CD8-positive, alpha-beta memory T cell (primary cell): ENCODE measurements around the gene GNLY. TPM values are rescaled to one million over a fixed set of nuclear protein-coding genes. Genes with fewer than 3 reads are reported as not detected.

Experiments used
- CTCF ChIA-PET: fragments of 350-600 bp; sonication (Branson Sonifier 250); formaldehyde crosslinking; loops from one replicate; lab custom pipeline; 2021; ENCODE audit warnings: antibody characterized with exemption; lab: Charles Lee
- POLR2A ChIA-PET: fragments of 350-600 bp; sonication (Branson Sonifier 250); formaldehyde crosslinking; loops from one replicate; lab custom pipeline; 2021; ENCODE audit warnings: antibody characterized with exemption; lab: Charles Lee
- DNase-seq, 5 donors: peaks; one replicate each; pipeline versions ENCODE4 v3.0.0 to v3.0.0-alpha.2; 2020 to 2022; ENCODE audit warnings: mixed read lengths in 1 of 5
- H3K27ac ChIP-seq: one replicate; pipeline ENCODE4 v1.7.0; 2013; ENCODE audit warnings: low read depth, mild to moderate bottlenecking, low read length, moderate library complexity
- H3K27me3 ChIP-seq: 2 replicates; pipeline ENCODE4 v1.7.0; 2013; ENCODE audit warnings: low read length, mild to moderate bottlenecking; ENCODE audit not compliant: insufficient read depth, poor library complexity, severe bottlenecking
- H3K36me3 ChIP-seq: 2 replicates; pipeline ENCODE4 v1.7.0; 2013; ENCODE audit warnings: mild to moderate bottlenecking, low read length, moderate library complexity; ENCODE audit not compliant: insufficient read depth
- H3K4me1 ChIP-seq: 2 replicates; pipeline ENCODE4 v1.7.0; 2013; ENCODE audit warnings: mild to moderate bottlenecking, low read length, moderate library complexity; ENCODE audit not compliant: insufficient read depth
- H3K4me3 ChIP-seq: 2 replicates; pipeline ENCODE4 v1.7.0; 2013; ENCODE audit warnings: mild to moderate bottlenecking, low read length
- H3K9me3 ChIP-seq: 2 replicates; pipeline ENCODE4 v1.7.0; 2013; ENCODE audit warnings: mild to moderate bottlenecking, low read length
- H3K27ac Mint-ChIP-seq, 8 donors: one replicate each; pipeline ENCODE4 v1.8.0; 2020 to 2021; ENCODE audit warnings: mixed read lengths in 8 of 8, mild to moderate bottlenecking in 6 of 8, inconsistent platforms in 3 of 8, moderate library complexity in 3 of 8
- H3K27me3 Mint-ChIP-seq, 2 donors: one replicate each; pipeline ENCODE4 v1.8.0; 2020 to 2021; ENCODE audit warnings: mixed read lengths in 2 of 2, mild to moderate bottlenecking in 1 of 2, moderate library complexity in 1 of 2
- H3K36me3 Mint-ChIP-seq, 3 donors: one replicate each; pipeline ENCODE4 v1.8.0; 2020 to 2021; ENCODE audit warnings: mixed read lengths in 3 of 3, inconsistent platforms in 1 of 3, mild to moderate bottlenecking in 1 of 3
- H3K4me1 Mint-ChIP-seq, 3 donors: one replicate each; pipeline ENCODE4 v1.8.0; 2020 to 2021; ENCODE audit warnings: mixed read lengths in 3 of 3, inconsistent platforms in 1 of 3, mild to moderate bottlenecking in 1 of 3
- H3K4me3 Mint-ChIP-seq, 7 donors: one replicate each; pipeline ENCODE4 v1.8.0; 2020 to 2021; ENCODE audit warnings: mixed read lengths in 7 of 7, mild to moderate bottlenecking in 6 of 7, moderate library complexity in 4 of 7, inconsistent platforms in 2 of 7
- H3K9me3 Mint-ChIP-seq, 5 donors: one replicate each; pipeline ENCODE4 v1.8.0; 2020 to 2022; ENCODE audit warnings: mixed read lengths in 5 of 5, mild to moderate bottlenecking in 3 of 5, moderate library complexity in 2 of 5, inconsistent platforms in 1 of 5
- polyA plus RNA-seq: library from polyadenylated mRNA; unstranded; fragments of 300-500 nt; fragmentation: Illumina TruSeq; gene quantifications from one replicate; pipeline ENCODE4 v1.2.3, GENCODE V29; 2021
- total RNA-seq, 2 experiments: library from RNA; stranded (reverse); gene quantifications; one replicate each; pipeline ENCODE4 v1.2.3, GENCODE V29; 2021

Gene GNLY
- total and polyA plus RNA-seq, 3 experiments from 2014 or later, result 7.7 to 953 (median 9.0) TPM

DNA sequence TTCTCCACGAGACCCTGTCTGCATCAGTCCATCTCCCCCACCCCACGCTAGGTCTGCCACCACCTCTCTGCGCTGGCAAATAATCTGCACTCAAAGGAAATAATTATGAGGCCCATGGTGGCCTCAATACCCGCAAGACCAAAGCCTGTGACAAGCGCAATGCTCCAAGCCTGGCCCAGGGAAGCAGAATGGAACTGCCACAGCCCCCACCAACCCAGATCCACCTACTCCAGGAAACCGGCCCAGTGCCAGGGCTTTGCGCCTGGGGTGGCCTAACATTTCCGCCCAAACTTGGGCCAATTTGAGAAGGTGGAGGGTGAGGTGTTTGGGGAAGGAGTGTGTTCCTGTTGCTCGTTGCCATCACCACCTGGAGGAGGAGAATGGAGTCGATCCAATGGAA is 33.6 kb downstream of the GNLY start:
- H3K36me3 ChIP-seq, result no peaks in the 10 kb centered on the region
- H3K27me3 ChIP-seq, result peaks cover 6% of the 10 kb centered on the region
- POLR2A ChIA-PET, result no interaction called here
- H3K4me3 Mint-ChIP-seq, result no peak overlapping the region
- H3K27me3 Mint-ChIP-seq, result peaks cover 17 to 19% of the 10 kb centered on the region in 2 donors
- CTCF ChIA-PET, result no interaction called here
- no peaks in the 10 kb centered on the region for H3K9me3 Mint-ChIP-seq
- peaks cover 8% of the 10 kb centered on the region for H3K4me1 ChIP-seq
- no peak for DNase-seq
- peaks cover 0 to 11% (median 0%) of the 10 kb centered on the region in 3 donors for H3K4me1 Mint-ChIP-seq
- H3K36me3 Mint-ChIP-seq, result no peaks in the 10 kb centered on the region
- H3K27ac ChIP-seq, result no peak overlapping the region
- H3K27ac Mint-ChIP-seq, result no peak overlapping the region
- H3K9me3 ChIP-seq, result no peaks in the 10 kb centered on the region
- no peak overlapping the region for H3K4me3 ChIP-seq

DNA sequence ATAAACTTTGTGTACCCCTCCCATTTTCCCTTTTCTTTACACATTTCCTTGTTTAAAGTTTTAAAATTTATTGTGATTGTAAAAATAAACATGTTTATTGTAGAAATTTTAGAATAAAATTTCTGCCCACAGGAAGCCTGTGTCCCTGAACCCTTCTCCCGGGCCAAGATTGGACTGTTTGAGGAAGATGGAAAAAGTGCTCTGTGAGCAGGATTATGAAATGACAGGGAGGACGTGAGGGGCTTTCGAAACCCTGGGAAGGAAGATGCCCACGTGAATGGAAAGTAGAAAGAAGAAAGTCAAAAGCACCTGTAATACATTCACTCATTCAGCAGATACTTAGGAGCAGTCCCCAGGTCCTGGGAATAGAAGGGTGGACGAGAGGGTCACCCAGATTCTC is 34.2 kb downstream of the GNLY start:
- CTCF ChIA-PET, result interaction anchor here (0.6 to 2.4 kb wide), 19 partner anchors 8 to 467 kb away, joined by 3 to 23 read pairs (median 4); partner anchors contain the start of gene IMMT
- peaks cover 8% of the 10 kb centered on the region for H3K4me1 ChIP-seq
- no peak overlapping the region for H3K27ac ChIP-seq
- Mint-ChIP-seq H3K36me3 (no peaks in the 10 kb centered on the region), H3K27me3 (peaks cover 18 to 19% of the 10 kb centered on the region in 2 donors), H3K4me1 (peaks cover 0 to 11% (median 0%) of the 10 kb centered on the region in 3 donors), H3K9me3 (no peaks in the 10 kb centered on the region), H3K4me3 (no peak overlapping the region), H3K27ac (no peak overlapping the region)
- POLR2A ChIA-PET, result no interaction called here
- no peaks in the 10 kb centered on the region for H3K36me3 ChIP-seq
- H3K27me3 ChIP-seq, result peaks cover 6% of the 10 kb centered on the region
- no peaks in the 10 kb centered on the region for H3K9me3 ChIP-seq
- no peak for DNase-seq
- no peak overlapping the region for H3K4me3 ChIP-seq

GRCh38 chr2:85728883-85729824 is 35.0 kb downstream of the GNLY start:
- Mint-ChIP-seq H3K9me3 (no peaks in the 10 kb centered on the region), H3K4me1 (peaks cover 0 to 11% (median 0%) of the 10 kb centered on the region in 3 donors), H3K36me3 (no peaks in the 10 kb centered on the region), H3K27me3 (peaks cover 18 to 19% of the 10 kb centered on the region in 2 donors), H3K27ac (peak overlapping the region in 1 of 8 donors; percentile 56), H3K4me3 (no peak overlapping the region)
- peak; percentile 48 to 69 (median 60) for DNase-seq
- no peak overlapping the region for H3K27ac ChIP-seq
- no peaks in the 10 kb centered on the region for H3K9me3 ChIP-seq
- H3K4me1 ChIP-seq, result peaks cover 8% of the 10 kb centered on the region
- peaks cover 6% of the 10 kb centered on the region for H3K27me3 ChIP-seq
- H3K36me3 ChIP-seq, result no peaks in the 10 kb centered on the region
- CTCF ChIA-PET, result interaction anchor here (0.6 to 2.4 kb wide), 21 partner anchors 9 to 466 kb away, joined by 3 to 23 read pairs (median 4); partner anchors contain the start of gene IMMT
- H3K4me3 ChIP-seq, result no peak overlapping the region
- POLR2A ChIA-PET, result no interaction called here

- POLR2A ChIA-PET, result no interaction called here
- DNase-seq, result no peak
- Histone ChIP-seq H3K4me1 (peaks cover 8% of the 10 kb centered on the region), H3K9me3 (no peaks in the 10 kb centered on the region), H3K27ac (no peak overlapping the region), H3K4me3 (no peak overlapping the region), H3K36me3 (no peaks in the 10 kb centered on the region), H3K27me3 (peaks cover 6% of the 10 kb centered on the region)
- Mint-ChIP-seq H3K27ac (peak overlapping the region in 2 of 8 donors; percentile 56 to 74), H3K4me3 (no peak overlapping the region), H3K4me1 (peaks cover 0 to 11% (median 0%) of the 10 kb centered on the region in 3 donors), H3K27me3 (peaks cover 18 to 23% of the 10 kb centered on the region in 2 donors), H3K36me3 (no peaks in the 10 kb centered on the region), H3K9me3 (no peaks in the 10 kb centered on the region)
- CTCF ChIA-PET, result interaction anchor here (1.1 to 2.4 kb wide), 8 partner anchors 8 to 324 kb away, joined by 3 to 23 read pairs (median 6); no protein-coding TSS in a partner anchor
Observed at GRCh38 chr2:85729825-85730510, 35.8 kb downstream of the GNLY start.

GRCh38 chr2:85730686-85731230 is 36.6 kb downstream of the GNLY start:
- CTCF ChIA-PET, result no interaction called here
- H3K4me3 Mint-ChIP-seq, result no peak overlapping the region
- DNase-seq, result no peak
- no peak overlapping the region for H3K27ac Mint-ChIP-seq
- H3K27me3 ChIP-seq, result peaks cover 6% of the 10 kb centered on the region
- H3K27me3 Mint-ChIP-seq, result peaks cover 18 to 26% of the 10 kb centered on the region in 2 donors
- H3K36me3 ChIP-seq, result no peaks in the 10 kb centered on the region
- no peaks in the 10 kb centered on the region for H3K9me3 ChIP-seq
- no peaks in the 10 kb centered on the region for H3K9me3 Mint-ChIP-seq
- H3K4me1 Mint-ChIP-seq, result peaks cover 0 to 11% (median 0%) of the 10 kb centered on the region in 3 donors
- POLR2A ChIA-PET, result no interaction called here
- H3K36me3 Mint-ChIP-seq, result no peaks in the 10 kb centered on the region
- peaks cover 8% of the 10 kb centered on the region for H3K4me1 ChIP-seq
- H3K4me3 ChIP-seq, result no peak overlapping the region
- no peak overlapping the region for H3K27ac ChIP-seq

DNA sequence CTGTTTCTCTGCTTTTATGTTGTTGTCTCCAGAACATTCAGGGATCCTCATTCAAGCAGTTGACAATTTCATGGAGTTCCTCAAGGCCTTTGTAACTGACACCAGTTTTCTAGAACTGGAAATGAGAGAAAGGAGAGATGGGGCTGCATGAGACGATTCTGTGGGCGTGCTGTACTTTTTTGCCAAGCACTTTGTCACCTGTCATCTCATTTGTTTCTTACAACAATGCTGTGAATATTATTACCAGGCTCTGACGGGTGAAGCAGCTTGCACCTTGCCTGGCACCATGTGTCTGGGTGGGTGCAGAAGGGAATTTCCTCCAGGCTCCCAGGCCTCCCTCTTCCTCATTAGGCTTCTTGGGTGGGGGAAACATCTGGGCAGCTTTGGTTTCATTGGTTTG is 37.4 kb downstream of the GNLY start:
- Mint-ChIP-seq H3K4me1 (peaks cover 0 to 11% (median 0%) of the 10 kb centered on the region in 3 donors), H3K27me3 (peaks cover 15 to 30% of the 10 kb centered on the region in 2 donors), H3K27ac (no peak overlapping the region), H3K36me3 (no peaks in the 10 kb centered on the region), H3K4me3 (no peak overlapping the region), H3K9me3 (no peaks in the 10 kb centered on the region)
- H3K36me3 ChIP-seq, result no peaks in the 10 kb centered on the region
- H3K27me3 ChIP-seq, result peaks cover 6% of the 10 kb centered on the region
- ChIA-PET CTCF (no interaction called here), POLR2A (no interaction called here)
- H3K27ac ChIP-seq, result no peak overlapping the region
- H3K4me1 ChIP-seq, result peaks cover 8% of the 10 kb centered on the region
- no peaks in the 10 kb centered on the region for H3K9me3 ChIP-seq
- DNase-seq, result no peak
- no peak overlapping the region for H3K4me3 ChIP-seq

GRCh38 chr2:85732467-85733120 is 38.4 kb downstream of the GNLY start:
- Histone ChIP-seq H3K4me3 (no peak overlapping the region), H3K9me3 (no peaks in the 10 kb centered on the region), H3K27ac (no peak overlapping the region), H3K4me1 (peaks cover 8% of the 10 kb centered on the region), H3K36me3 (no peaks in the 10 kb centered on the region), H3K27me3 (peaks cover 6% of the 10 kb centered on the region)
- POLR2A ChIA-PET, result no interaction called here
- CTCF ChIA-PET, result no interaction called here
- H3K4me1 Mint-ChIP-seq, result peaks cover 0 to 11% (median 0%) of the 10 kb centered on the region in 3 donors
- no peak for DNase-seq
- no peaks in the 10 kb centered on the region for H3K36me3 Mint-ChIP-seq
- H3K27ac Mint-ChIP-seq, result no peak overlapping the region
- H3K9me3 Mint-ChIP-seq, result no peaks in the 10 kb centered on the region
- peaks cover 17 to 36% of the 10 kb centered on the region in 2 donors for H3K27me3 Mint-ChIP-seq
- H3K4me3 Mint-ChIP-seq, result no peak overlapping the region
